K562 (cell line): ENCODE data around the gene SARS1. TPM values are rescaled to one million over a fixed set of nuclear protein-coding genes. Genes with fewer than 3 reads are reported as not detected.
A peak's percentile ranks its signal among the peaks of the same experiment; 100 is the strongest.

ENCODE experiments used
- ATF3 ChIP-seq, 2 experiments: fragments of 450-650 bp in 1 of 2; sonication (generic) in 1 of 2; formaldehyde crosslinking in 1 of 2; IDR thresholded peaks in 1 of 2; conservative IDR thresholded peaks in 1 of 2; 2 replicates each; pipeline versions ENCODE4 v1.6.1 to v1.8.1; 2016 to 2023; ENCODE audit warnings: mild to moderate bottlenecking in 2 of 2, moderate library complexity in 2 of 2, inconsistent platforms in 1 of 2, missing genetic modification reagents in 1 of 2
- CBFB ChIP-seq: sonication (generic); formaldehyde crosslinking; IDR thresholded peaks from 2 replicates; pipeline ENCODE4 v1.4.0; 2020; ENCODE audit warnings: mild to moderate bottlenecking, missing genetic modification reagents
- CTBP1 ChIP-seq: fragments of 450-650 bp; IDR thresholded peaks from 2 replicates; pipeline ENCODE4 v1.6.1; 2016; ENCODE audit warnings: borderline replicate concordance
- HNRNPK ChIP-seq: fragments of 200-400 bp; formaldehyde crosslinking; IDR thresholded peaks from one replicate; pipeline ENCODE4 v1.6.1; 2018; ENCODE audit warnings: mild to moderate bottlenecking, low read depth, low read length; ENCODE audit not compliant: poor library complexity, severe bottlenecking
- POLR2A ChIP-seq: fragments of 450-650 bp; conservative IDR thresholded peaks from 2 replicates; pipeline ENCODE4 v1.6.1; 2016
- POLR2B ChIP-seq: fragments of 450-650 bp; IDR thresholded peaks from 2 replicates; pipeline ENCODE4 v1.6.1; 2018; ENCODE audit warnings: low read depth; ENCODE audit not compliant: partially characterized antibody
- REST ChIP-seq, 2 experiments: fragments of 450-650 bp; formaldehyde crosslinking in 1 of 2; IDR thresholded peaks; 2 replicates each; pipeline versions ENCODE4 v1.4.0 to v1.6.1; 2014 to 2020; ENCODE audit warnings: mild to moderate bottlenecking in 2 of 2, borderline replicate concordance in 1 of 2, low read depth in 1 of 2
- SMAD4 ChIP-seq: fragments of 250-450 bp; sonication (Bioruptor Pico); conservative IDR thresholded peaks from 2 replicates; pipeline ENCODE4 v1.8.0; 2021; ENCODE audit warnings: inconsistent platforms, mild to moderate bottlenecking, moderate library complexity
- SRF ChIP-seq, 2 experiments: fragments of 250-450, 450-650 bp in 1 of 2; sonication (Bioruptor Pico) in 1 of 2; sonication (generic) in 1 of 2; formaldehyde crosslinking; IDR thresholded peaks; 2 replicates each; pipeline versions ENCODE4 v1.5.0 to v1.5.1; 2020 to 2022; ENCODE audit warnings: mild to moderate bottlenecking in 1 of 2, missing genetic modification reagents in 1 of 2
- ZBTB17 ChIP-seq: fragments of 450-650 bp; formaldehyde crosslinking; IDR thresholded peaks from 2 replicates; pipeline ENCODE4 v1.4.0; 2020; ENCODE audit warnings: mild to moderate bottlenecking
- ZFX ChIP-seq: sonication (generic); formaldehyde crosslinking; IDR thresholded peaks from 2 replicates; pipeline ENCODE4 v1.8.0; 2022; ENCODE audit warnings: mild to moderate bottlenecking, missing genetic modification reagents, moderate library complexity
- ZNF282 ChIP-seq: sonication (generic); formaldehyde crosslinking; IDR thresholded peaks from 2 replicates; pipeline ENCODE4 v1.8.1; 2023; ENCODE audit warnings: missing genetic modification reagents
- ZNF316 ChIP-seq: fragments of 450-650 bp; IDR thresholded peaks from 2 replicates; pipeline ENCODE4 v1.6.1; 2016
- ZNF507 ChIP-seq: conservative IDR thresholded peaks from 2 replicates; pipeline ENCODE4 v1.6.1; 2017; ENCODE audit warnings: missing genetic modification characterization, missing compliant biosample characterization
- polyA plus RNA-seq, 8 experiments: library from polyadenylated mRNA; depleted of rRNA in 4 of 8; stranded (reverse) in 5 of 8; unstranded in 3 of 8; fragments of >200 nt; fragmentation: Nextera tagmentation in 2 of 8; fragmentation: Illumina TruSeq in 1 of 8; extraction: Ambion mirVana in 2 of 8; extraction: Trizol in 1 of 8; gene quantifications; 2 replicates each; pipeline versions ENCODE4 v1.2.1 to v1.2.3, GENCODE V29; 2011 to 2014; ENCODE audit warnings: inconsistent platforms in 1 of 8, missing spikeins in 1 of 8
- total RNA-seq, 7 experiments: library from RNA; depleted of rRNA in 6 of 7; stranded (reverse); fragments of >200 nt in 6 of 7; fragmentation: Illumina TruSeq in 2 of 7; extraction: Trizol in 2 of 7; gene quantifications; 2 replicates each; pipeline versions ENCODE4 v1.2.1 to v1.2.3, GENCODE V29; 2011 to 2021; ENCODE audit warnings: low replicate concordance in 1 of 7
- TF ChIP-seq, protein P1 (sequence below), 2 experiments: fragments of 200-800 bp in 1 of 2; sonication (Bioruptor generic) in 1 of 2; sonication (generic) in 1 of 2; formaldehyde crosslinking in 1 of 2; IDR thresholded peaks in 1 of 2; conservative IDR thresholded peaks in 1 of 2; 2 replicates each; pipeline versions ENCODE4 v1.5.0 to v1.6.1; 2016 to 2020; ENCODE audit warnings: missing compliant biosample characterization in 1 of 2, missing genetic modification characterization in 1 of 2, missing genetic modification reagents in 1 of 2

Gene SARS1
- total and polyA plus RNA-seq, 9 of the 15 experiments (the other 6 are each of a cell fraction or from before 2014, with no cell fraction given): 221 to 623 (median 254) TPM

DNA sequence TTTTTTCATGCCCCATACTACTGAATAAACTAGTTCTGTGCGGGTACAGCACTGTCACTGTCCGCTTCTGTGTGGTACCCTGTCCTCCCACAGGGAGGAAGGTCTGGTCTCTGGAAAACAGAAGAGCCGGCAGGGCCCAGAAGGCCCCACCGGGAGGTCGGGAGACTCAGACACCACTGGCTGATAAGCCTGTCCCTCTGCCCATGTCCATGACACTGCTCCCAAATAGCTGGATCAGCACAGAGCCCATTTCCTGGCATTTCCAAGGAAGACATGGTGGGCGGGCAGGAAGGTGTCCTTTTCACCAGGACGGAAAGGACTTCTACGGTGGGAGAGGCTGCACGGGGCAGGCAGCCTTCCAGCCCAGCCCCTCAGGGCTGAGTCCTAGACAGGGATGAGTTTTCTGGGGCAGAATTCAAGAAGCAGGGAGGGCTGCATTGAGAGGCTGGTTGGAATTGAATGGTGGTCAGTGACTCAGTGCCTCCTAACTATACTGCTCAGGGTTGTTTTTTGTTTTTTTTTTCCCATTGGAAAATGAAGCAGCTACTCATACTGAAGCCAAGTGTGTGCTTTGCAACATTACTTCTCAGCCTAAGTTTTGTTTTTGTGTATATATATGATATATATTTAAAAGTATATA lies 62.1 kb downstream of the SARS1 start (continued):
- TF ChIP-seq, protein P1, sequence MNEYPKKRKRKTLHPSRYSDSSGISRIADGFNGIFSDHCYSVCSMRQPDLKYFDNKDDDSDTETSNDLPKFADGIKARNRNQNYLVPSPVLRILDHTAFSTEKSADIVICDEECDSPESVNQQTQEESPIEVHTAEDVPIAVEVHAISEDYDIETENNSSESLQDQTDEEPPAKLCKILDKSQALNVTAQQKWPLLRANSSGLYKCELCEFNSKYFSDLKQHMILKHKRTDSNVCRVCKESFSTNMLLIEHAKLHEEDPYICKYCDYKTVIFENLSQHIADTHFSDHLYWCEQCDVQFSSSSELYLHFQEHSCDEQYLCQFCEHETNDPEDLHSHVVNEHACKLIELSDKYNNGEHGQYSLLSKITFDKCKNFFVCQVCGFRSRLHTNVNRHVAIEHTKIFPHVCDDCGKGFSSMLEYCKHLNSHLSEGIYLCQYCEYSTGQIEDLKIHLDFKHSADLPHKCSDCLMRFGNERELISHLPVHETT (CRISPR knock-in tag; conservative IDR thresholded peaks at IDR 0.05 in 1 of 2, IDR thresholded peaks at IDR 0.05 in 1 of 2): 0 out of 4 replicates have a peak, but pooled peaks of 1 of the 2 experiments have one; percentile 19
- TF ChIP-seq POLR2B: no peak
- TF ChIP-seq REST (IDR thresholded peaks at IDR 0.05; ENCODE audit: borderline replicate concordance): 0 out of 2 replicates have a peak, but pooled peaks have one; percentile 24
- TF ChIP-seq REST (CRISPR knock-in tag; IDR thresholded peaks at IDR 0.05; ENCODE audit: low read depth): no peak
- no peak for TF ChIP-seq ZNF282 (CRISPR knock-in tag)
- TF ChIP-seq SRF (CRISPR knock-in tag; IDR thresholded peaks at IDR 0.05): 0 out of 4 replicates have a peak, but pooled peaks of 1 of the 2 experiments have one; percentile 18
- peak; percentile 44; the same call in 1 of the 2 replicates for TF ChIP-seq POLR2A
- TF ChIP-seq ATF3 (IDR thresholded peaks at IDR 0.05): no peak
- 0 out of 2 replicates have a peak, but pooled peaks have one; percentile 47 for TF ChIP-seq ATF3 (CRISPR knock-in tag; conservative IDR thresholded peaks at IDR 0.05)
- 0 out of 2 replicates have a peak, but pooled peaks have one; percentile 49 for TF ChIP-seq ZFX (CRISPR knock-in tag)
- TF ChIP-seq SMAD4 (CRISPR knock-in tag): 0 out of 2 replicates have a peak, but pooled peaks have one; percentile 21
- 0 out of 2 replicates have a peak, but pooled peaks have one; percentile 11 for TF ChIP-seq CTBP1
- TF ChIP-seq ZBTB17 (CRISPR knock-in tag): no peak
- TF ChIP-seq HNRNPK: no peak
- TF ChIP-seq ZNF507 (tag): no peak
- peak; percentile 33 for TF ChIP-seq ZNF316
- no peak for TF ChIP-seq CBFB (CRISPR knock-in tag)
